Inferior parietal cortex (tissue), 1 donor: Measurements from ENCODE around the gene LYZL4.

Source experiments
- DNase-seq: peaks from one replicate; pipeline ENCODE4 v3.0.0-alpha.2; 2016; ENCODE audit errors: extremely low spot score

The LYZL4 gene, protein sequence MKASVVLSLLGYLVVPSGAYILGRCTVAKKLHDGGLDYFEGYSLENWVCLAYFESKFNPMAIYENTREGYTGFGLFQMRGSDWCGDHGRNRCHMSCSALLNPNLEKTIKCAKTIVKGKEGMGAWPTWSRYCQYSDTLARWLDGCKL

DNA sequence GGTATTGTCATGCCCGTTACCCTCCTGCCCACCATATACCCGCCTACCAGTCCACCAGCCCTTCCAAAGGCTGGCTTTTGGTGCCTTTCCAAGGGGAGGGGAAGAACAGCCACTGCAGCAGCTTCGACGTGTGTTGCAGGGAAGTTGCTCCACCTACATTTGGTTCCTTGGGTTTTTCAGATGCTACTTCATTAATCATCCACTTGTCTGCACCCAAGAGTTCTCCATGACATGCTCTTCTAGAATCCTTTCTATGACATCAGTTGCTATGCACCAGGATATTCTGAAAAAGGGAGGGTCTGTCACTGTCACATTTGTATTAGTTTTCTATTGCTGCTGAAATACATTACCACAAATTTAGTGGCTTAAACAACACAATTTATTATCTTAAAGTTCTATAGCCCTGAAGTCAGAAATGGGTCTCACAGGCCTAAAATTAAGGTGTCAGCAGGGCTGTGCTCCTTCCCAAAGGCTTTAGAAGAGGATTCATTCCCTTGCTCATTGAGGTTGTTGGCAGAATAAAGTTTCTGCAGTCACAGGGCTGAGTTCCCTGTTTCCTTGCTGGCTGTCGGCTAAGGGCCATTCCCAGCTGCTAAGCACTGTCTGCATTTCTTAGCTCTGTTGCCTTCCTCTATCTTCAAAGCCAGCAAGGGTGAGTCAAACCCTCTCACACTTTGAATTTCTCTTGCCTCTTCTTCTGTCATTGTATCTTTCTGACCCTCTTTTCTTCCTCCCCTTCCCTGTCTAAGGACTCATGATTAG is at the start of gene LYZL4:
Gene LYZL4, minus strand, starts transcription at position 241 of the 762 bp plus-strand sequence. CDS start 3,359 bp downstream, outside the sequence.
- DNase-seq: no peak

DNA sequence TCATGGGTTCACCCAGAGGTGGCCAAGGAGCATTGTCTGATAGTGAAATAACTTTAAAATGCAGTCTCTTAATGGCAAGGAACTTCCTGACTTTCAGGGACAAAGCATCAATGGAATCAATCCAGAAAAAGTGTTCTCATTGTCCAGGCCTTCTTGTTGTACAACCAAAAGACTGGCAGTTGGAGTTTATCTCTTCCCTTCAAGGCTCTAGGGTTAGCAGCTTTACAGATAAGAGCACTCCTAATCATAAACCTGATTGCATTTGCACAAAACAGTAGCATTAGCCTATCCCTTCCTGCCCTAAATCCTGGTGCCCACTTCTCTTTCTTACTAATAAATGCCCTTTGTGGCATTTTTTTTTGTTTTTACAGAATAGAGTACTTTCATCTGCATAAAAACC is 48.7 kb upstream of the LYZL4 start:
- no peak for DNase-seq

GRCh38 chr3:42456211-42456610 is 45.8 kb upstream of the LYZL4 start:
- DNase-seq: no peak

- DNase-seq: no peak
Measured at GRCh38 chr3:42451546-42452230, 41.3 kb upstream of the LYZL4 start.

GRCh38 chr3:42451116-42451515 is 40.7 kb upstream of the LYZL4 start:
- DNase-seq: no peak

GRCh38 chr3:42450567-42450966 is 40.2 kb upstream of the LYZL4 start:
- DNase-seq: no peak

- no peak for DNase-seq
Measured at GRCh38 chr3:42447481-42447880, 37.1 kb upstream of the LYZL4 start.

GRCh38 chr3:42446111-42447050 is 36.0 kb upstream of the LYZL4 start:
- no peak for DNase-seq

DNA sequence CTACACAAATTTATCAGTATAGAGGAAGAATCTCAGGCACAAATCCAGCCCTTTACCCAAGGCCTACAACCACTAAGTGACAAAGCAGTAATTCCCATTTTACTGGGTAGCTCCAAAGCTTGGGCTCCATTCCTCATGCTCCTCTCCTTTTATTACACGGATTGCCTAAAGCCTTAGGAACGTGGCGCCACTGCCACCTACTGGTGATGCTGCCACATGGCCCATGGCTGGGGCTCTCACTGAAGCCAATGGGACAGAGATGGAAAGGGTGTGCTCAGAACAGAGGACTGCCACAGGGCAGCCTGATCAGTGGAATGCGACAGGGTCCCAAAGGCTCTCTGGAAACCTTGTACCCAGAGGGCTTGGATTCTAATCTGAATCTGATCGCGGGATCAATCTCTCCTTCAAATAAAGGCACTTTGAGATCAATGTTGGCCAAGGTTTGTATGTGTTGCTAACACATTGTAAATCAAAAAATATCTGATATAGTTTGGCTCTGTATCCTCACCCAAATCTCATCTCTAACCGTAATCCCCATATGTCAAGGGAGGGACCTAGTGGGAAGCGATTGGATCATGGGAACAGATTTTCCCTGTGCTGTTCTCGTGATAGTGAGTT is 33.5 kb upstream of the LYZL4 start:
- peak; percentile 91 for DNase-seq

GRCh38 chr3:42443292-42443691 is 32.9 kb upstream of the LYZL4 start:
- DNase-seq: no peak

DNA sequence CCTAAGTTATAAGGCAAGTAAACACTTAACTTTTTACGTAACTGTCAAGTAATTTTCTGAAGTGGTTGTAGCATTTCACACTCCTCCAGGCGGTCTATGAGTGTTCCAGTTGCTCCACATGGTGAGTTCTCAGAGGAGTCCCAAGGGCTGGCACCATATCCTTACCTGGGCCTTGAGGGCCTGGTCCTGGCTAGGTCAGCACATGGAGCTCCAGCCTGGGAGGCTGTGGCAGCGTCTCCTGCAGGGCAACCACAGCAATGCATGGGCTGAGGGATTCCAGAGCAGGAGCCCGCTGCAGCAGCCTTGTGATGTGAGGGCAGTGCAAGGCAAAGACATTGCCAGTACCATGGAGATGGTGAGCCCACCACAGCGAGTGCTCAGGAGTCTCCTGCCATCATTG is 32.2 kb upstream of the LYZL4 start:
- no peak for DNase-seq

GRCh38 chr3:42441791-42442190 is 31.4 kb upstream of the LYZL4 start:
- DNase-seq: no peak

DNA sequence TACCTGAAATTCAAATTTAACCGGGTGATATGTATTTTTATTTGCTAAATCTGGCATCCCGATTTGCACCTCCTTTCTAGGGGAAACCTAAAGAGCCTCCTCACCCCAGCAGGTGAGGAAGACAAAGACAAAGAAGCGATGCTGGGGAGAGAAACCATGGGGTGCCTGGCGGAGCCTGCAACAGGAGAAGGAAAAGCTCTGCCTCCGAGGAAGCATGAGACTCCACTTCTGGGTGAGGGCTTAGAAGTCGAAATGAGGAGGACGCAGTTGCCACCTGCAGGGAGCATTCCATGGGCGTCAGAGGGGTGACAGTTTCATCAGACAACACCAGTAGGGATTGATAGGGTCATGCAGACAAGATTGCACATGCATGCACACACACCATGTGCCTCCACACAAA is 30.5 kb upstream of the LYZL4 start:
- no peak for DNase-seq

GRCh38 chr3:42439261-42440115 is 29.1 kb upstream of the LYZL4 start:
- DNase-seq: peak; percentile 67

DNA sequence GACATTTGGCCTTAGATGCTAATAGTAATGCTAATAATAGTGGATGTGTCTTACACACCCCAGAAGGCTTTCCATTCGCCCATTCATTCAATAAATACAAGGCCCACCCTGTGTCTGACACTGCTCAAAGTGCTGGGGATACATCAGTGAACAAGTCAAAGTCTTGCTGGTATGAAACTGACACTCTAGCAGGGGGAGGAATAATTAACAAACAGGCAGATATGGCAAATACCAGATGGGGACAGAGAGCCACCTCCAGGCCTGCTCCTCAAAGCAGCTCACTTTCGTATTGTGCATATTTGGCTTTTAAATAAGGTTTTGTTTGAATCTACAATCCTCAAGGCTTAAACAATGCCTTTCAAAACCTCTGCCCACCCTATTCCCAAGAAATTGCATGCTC is 28.3 kb upstream of the LYZL4 start:
- no peak for DNase-seq

- DNase-seq: no peak
Measured at GRCh38 chr3:42438193-42438592, 27.8 kb upstream of the LYZL4 start.

- DNase-seq: no peak
Measured at GRCh38 chr3:42434777-42435380, 24.5 kb upstream of the LYZL4 start.

- no peak for DNase-seq
Measured at GRCh38 chr3:42432485-42432884, 22.1 kb upstream of the LYZL4 start.

DNA sequence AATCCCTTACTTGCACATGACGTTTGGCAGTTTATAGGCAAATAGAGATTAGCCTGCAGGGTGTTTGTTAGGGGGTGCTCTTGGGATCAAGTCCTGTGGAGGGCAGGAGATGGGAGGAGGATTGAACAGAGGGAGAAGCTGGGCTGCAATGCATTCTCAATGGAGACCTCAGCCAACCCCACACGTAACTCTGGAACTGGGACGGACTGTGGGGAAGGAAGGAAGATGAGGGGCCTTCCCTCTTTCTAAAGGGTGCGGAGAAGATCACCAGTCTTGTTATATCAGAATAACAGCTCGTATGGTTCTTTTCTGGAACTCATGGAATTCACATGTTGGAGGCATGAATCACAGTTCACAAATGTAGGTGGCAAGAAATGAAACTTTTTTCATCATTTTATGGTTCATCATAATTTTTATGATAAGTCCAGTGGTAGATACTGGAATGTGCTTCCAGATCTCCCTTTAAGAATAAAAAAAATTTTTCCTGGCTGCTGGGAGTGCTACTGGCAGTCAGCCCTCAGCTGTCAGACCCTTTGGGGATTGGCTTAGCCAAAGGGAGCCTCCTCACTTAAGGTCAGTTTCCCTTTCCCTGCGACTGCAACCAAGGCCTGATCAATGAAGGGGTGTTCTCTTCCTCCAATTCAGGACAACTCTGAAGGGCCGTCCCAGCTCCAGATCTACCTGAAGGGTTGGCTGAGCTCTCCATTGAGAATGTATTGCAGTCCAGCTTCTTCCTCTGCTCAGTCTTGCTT is 20.5 kb upstream of the LYZL4 start:
- no peak for DNase-seq
